Measurements from ENCODE around the gene SSH3. TPM values are rescaled to one million over a fixed set of nuclear protein-coding genes. Genes with fewer than 3 reads are reported as not detected.

The SSH3 gene
- total RNA-seq (2014; rRNA removed; shearing (Covaris generic)) (8.4 and 9.2 TPM in 2 replicates), total RNA-seq (2022) (18.5 and 22.0 TPM in 2 replicates), Bru-seq, nascent RNA (percentile 40 among the genes with signal in this experiment), BruChase-seq, experiment 1, labeled RNA remaining after a 6-hour chase (percentile 60 among the genes with signal in this experiment), BruChase-seq, experiment 2, labeled RNA remaining after a 2-hour chase (percentile 67 among the genes with signal in this experiment)
- long read RNA-seq, partial matches to known transcripts, result 12 of 15 reads
- long read RNA-seq, other reads (novel, unspliced or antisense), result 3 of 15 reads

- H3K4me2 ChIP-seq (ENCODE audit: low read length), result no peak within 1 kb of the TSS
- H3K4me3 ChIP-seq (ENCODE audit: low read depth, low read length, poor library complexity, severe bottlenecking), result no peak within 1 kb of the TSS
- no peak for DNase-seq (ENCODE audit: low spot score)
- no peaks in the 10 kb centered on the region for H3K9me3 ChIP-seq (ENCODE audit: low read length)
- TF ChIP-seq CTCF (conservative IDR thresholded peaks at IDR 0.05; ENCODE audit: low read length) (no peak), EZH2phosphoT487 (IDR thresholded peaks at IDR 0.05; ENCODE audit: borderline replicate concordance, low read depth, low read length) (no peak)
- ChIA-PET POLR2A (no interaction called here), CTCF (ENCODE audit: unreplicated experiment) (no interaction called here)
- no peaks in the 10 kb centered on the region for H4K20me1 ChIP-seq (ENCODE audit: insufficient read depth, low read length)
- no peak within 1 kb of the TSS for H3K27ac ChIP-seq (ENCODE audit: low read depth, low read length, poor library complexity, severe bottlenecking)
- no TSS peak for BruUV-seq (replicated peaks)
- H3K79me2 ChIP-seq (ENCODE audit: insufficient read depth, low read depth, low read length), result no peaks in the 10 kb centered on the region
- peaks cover 72% of the 10 kb centered on the region for H3K36me3 ChIP-seq (ENCODE audit: insufficient read depth, low read length)
- no peak within 1 kb of the TSS for H2AFZ ChIP-seq (ENCODE audit: low read length)
- H3K9me2 ChIP-seq (ENCODE audit: insufficient read depth, low read length), result no peaks in the 10 kb centered on the region
- intact Hi-C loops (cut with micrococcal nuclease; ENCODE audit: unreplicated experiment), result no loop called here
- no peaks in the 10 kb centered on the region for H3K4me1 ChIP-seq (ENCODE audit: insufficient read depth, low read length, poor library complexity, severe bottlenecking)
Observed at GRCh38 chr11:67303132-67303834, at the start of gene SSH3. Gene SSH3 (plus strand): TSS chr11:67303530. CDS start chr11:67303626, 96 bp downstream.

- no TSS peak for BruUV-seq (replicated peaks)
Observed at GRCh38 chr11:67253872-67254624, 49.3 kb upstream of the SSH3 start.

More at GRCh38 chr11:67253872-67254624, 49.3 kb upstream of the SSH3 start:
- intact Hi-C loops (cut with micrococcal nuclease; ENCODE audit: unreplicated experiment), result no loop called here
- DNase-seq (ENCODE audit: low spot score), result no peak
- no peaks in the 10 kb centered on the region for H3K79me2 ChIP-seq (ENCODE audit: insufficient read depth, low read depth, low read length)
- no peak overlapping the region for H3K4me2 ChIP-seq (ENCODE audit: low read length)
- peaks cover 83% of the 10 kb centered on the region for H3K36me3 ChIP-seq (ENCODE audit: insufficient read depth, low read length)
- no peaks in the 10 kb centered on the region for H4K20me1 ChIP-seq (ENCODE audit: insufficient read depth, low read length)
- ChIA-PET CTCF (ENCODE audit: unreplicated experiment) (interaction anchor here (1.4 kb wide), 1 partner anchor 61 kb away, joined by 3 read pairs; no protein-coding TSS in a partner anchor), POLR2A (interaction anchor here (0.6 to 1.5 kb wide), 2 partner anchors 14 to 22 kb away, joined by 3 read pairs; no protein-coding TSS in a partner anchor)
- no peak overlapping the region for H2AFZ ChIP-seq (ENCODE audit: low read length)
- H3K4me3 ChIP-seq (ENCODE audit: low read depth, low read length, poor library complexity, severe bottlenecking), result no peak overlapping the region
- H3K27ac ChIP-seq (ENCODE audit: low read depth, low read length, poor library complexity, severe bottlenecking), result no peak overlapping the region
- H3K4me1 ChIP-seq (ENCODE audit: insufficient read depth, low read length, poor library complexity, severe bottlenecking), result no peaks in the 10 kb centered on the region
- H3K9me3 ChIP-seq (ENCODE audit: low read length), result no peaks in the 10 kb centered on the region
- TF ChIP-seq EZH2phosphoT487 (IDR thresholded peaks at IDR 0.05; ENCODE audit: borderline replicate concordance, low read depth, low read length) (no peak), CTCF (conservative IDR thresholded peaks at IDR 0.05; ENCODE audit: low read length) (no peak)
- H3K9me2 ChIP-seq (ENCODE audit: insufficient read depth, low read length), result no peaks in the 10 kb centered on the region

Data from OCI-LY7 (cell line).